ENCODE results near the gene LRP1B.
"Not testable (repeated sequence)": the region's sequence is repeated elsewhere in the genome, so short reads cannot be mapped to it uniquely, and the experiment has no call there.

LRP1B gene

DNA sequence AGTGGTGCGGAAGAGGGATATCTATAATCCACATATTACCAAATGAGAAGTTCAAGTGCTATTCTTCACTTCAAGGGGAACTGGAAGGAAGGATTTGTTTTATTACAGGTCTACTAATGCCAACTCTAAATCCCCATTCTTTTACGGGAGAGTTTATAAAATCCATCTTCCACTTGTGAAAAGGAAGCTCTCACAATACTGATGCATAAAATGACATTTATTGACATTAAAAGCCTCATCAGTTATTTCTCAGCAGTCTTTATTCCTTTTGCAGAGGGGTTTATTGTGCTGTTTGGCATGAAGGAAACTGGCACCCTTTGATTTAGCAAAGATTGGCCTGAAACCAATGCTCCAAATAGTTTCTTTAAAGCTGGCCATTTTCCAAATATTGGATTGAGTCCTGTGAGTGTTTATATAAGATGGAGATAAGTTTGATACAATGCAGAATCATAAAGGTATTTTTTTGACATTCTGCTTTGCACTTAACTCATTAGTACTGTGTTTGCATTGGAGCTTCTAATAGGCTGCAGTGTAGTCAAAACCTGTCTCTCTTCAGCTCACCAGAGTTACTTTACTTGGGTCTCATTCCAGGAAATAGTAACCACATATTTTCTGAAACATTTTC, 26.6 kb downstream of the LRP1B start:
- TF ChIP-seq, protein P1, sequence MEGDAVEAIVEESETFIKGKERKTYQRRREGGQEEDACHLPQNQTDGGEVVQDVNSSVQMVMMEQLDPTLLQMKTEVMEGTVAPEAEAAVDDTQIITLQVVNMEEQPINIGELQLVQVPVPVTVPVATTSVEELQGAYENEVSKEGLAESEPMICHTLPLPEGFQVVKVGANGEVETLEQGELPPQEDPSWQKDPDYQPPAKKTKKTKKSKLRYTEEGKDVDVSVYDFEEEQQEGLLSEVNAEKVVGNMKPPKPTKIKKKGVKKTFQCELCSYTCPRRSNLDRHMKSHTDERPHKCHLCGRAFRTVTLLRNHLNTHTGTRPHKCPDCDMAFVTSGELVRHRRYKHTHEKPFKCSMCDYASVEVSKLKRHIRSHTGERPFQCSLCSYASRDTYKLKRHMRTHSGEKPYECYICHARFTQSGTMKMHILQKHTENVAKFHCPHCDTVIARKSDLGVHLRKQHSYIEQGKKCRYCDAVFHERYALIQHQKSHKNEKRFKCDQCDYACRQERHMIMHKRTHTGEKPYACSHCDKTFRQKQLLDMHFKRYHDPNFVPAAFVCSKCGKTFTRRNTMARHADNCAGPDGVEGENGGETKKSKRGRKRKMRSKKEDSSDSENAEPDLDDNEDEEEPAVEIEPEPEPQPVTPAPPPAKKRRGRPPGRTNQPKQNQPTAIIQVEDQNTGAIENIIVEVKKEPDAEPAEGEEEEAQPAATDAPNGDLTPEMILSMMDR (conservative IDR thresholded peaks at IDR 0.05) = no peak
- H3K27ac ChIP-seq = no peak overlapping the region

DNA sequence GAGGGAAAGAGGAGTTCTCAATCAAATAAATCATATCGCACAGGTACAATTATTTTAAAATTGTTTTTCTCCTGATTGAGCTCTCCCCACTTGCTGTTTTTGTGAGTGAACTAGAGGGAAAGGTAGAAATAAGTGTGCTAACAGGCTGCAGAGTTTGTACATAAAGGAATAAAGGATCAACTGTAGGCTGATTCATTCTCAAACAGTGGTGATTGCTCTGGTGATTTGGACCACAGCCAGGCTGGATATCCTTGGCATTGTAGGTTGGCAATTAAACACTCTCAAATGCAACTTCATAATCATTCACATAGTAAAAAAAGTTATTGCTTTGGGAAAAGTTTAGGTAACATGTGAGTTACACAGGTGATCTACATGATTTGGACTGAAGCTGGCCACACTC, 29.8 kb downstream of the LRP1B start:
- TF ChIP-seq, protein P1 (conservative IDR thresholded peaks at IDR 0.05) = no peak
- no peak overlapping the region for H3K27ac ChIP-seq

DNA sequence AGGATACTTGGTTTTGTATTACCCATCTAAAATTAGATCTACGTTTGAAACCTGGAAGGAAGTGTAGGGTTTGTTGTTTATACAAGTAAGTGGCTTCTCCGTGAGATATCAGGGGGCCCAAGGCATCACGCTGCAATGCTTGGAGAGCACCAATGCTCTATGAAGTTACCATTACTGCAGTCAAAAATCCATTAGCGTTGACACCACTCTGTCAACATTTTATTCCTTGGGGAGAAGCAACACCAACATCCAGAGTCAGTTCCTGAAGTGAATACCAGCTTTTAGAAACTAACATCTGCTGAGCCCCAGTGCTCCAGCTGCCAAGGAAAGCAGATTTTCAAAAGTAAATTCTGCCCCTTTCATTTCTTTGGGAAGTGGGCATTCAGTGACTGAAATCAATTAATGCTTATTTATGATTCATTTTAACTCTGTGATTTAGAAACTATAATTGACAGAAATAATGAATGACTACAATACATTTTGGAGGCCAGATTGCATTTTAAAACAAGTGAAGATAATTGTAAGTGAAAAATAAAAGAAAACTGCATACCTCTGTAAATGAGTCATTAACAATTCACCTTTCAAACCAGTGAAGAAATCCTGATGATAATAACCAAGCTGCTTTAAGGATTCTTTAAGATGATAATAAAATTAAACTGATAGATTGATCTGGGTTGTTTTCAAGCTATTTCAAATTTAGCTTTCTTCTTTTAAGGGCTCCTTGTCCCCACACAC, 30.5 kb downstream of the LRP1B start:
- TF ChIP-seq, protein P1 (conservative IDR thresholded peaks at IDR 0.05) = no peak
- H3K27ac ChIP-seq = no peak overlapping the region

DNA sequence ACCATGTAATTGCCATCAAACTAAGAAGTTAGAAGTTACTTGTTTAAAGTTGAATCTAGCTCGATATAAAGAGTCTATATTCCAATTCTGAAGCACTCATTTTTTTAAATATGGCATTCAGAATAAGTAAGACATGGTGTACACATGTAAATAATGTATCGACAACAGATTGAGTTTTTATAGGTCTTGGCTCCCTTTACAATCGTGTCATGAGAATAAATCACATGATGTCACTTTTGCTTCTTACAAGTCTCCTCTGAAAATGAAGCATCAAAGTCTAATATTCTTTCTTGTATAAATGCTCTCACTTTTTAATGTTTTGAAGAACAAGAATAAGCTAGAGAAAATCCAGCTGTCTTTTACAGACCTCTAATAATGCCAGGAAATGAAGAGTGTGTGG, 33.1 kb downstream of the LRP1B start:
- H3K27ac ChIP-seq = no peak overlapping the region
- TF ChIP-seq, protein P1 (conservative IDR thresholded peaks at IDR 0.05) = no peak

- TF ChIP-seq, protein P1 (conservative IDR thresholded peaks at IDR 0.05) = no peak
Observed at GRCh38 chr2:142095647-142096046, 35.2 kb downstream of the LRP1B start.

GRCh38 chr2:142094233-142094632, 36.6 kb downstream of the LRP1B start:
- TF ChIP-seq, protein P1 (conservative IDR thresholded peaks at IDR 0.05) = no peak
- no peak overlapping the region for H3K27ac ChIP-seq

More at GRCh38 chr2:142095647-142096046, 35.2 kb downstream of the LRP1B start:
- no peak overlapping the region for H3K27ac ChIP-seq

DNA sequence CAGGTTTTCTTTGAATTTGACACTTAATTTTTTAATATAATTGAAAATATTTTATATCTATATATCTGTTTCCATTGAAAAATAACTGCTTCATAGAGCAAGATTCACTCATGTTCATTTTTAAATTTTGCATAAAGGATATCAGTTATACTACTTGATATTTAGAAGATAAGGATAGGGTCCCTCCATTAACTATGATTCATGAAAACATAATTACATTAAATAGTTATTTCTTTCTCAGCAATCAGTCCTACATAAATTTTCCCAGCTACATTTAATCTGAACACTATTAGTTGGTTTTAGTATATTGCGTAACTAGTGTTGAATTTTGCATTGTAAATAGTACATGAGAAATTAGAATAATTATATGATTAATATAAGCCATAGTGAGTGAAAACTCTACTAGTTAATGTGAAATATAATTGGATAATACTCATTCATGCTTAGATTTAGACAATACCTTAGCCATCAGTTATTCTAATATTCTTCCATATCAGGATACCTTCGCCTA, 42.7 kb downstream of the LRP1B start:
- TF ChIP-seq, protein P1 (conservative IDR thresholded peaks at IDR 0.05) = no peak
- no peak overlapping the region for H3K27ac ChIP-seq

GRCh38 chr2:142087585-142087984, 43.2 kb downstream of the LRP1B start:
- H3K27ac ChIP-seq = not testable (repeated sequence)
